HG03159 (cell line): ENCODE results near the gene SMG6.
"Not testable (repeated sequence)": the region's sequence is repeated elsewhere in the genome, so short reads cannot be mapped to it uniquely, and the experiment has no call there.

Experiments used
- ATAC-seq: cut with Tn5 transposase; IDR thresholded peaks from one replicate; pipeline ENCODE4 v1.9.1; 2021; ENCODE audit warnings: mild to moderate bottlenecking, moderate library complexity; ENCODE audit not compliant: unreplicated experiment

Gene SMG6

DNA sequence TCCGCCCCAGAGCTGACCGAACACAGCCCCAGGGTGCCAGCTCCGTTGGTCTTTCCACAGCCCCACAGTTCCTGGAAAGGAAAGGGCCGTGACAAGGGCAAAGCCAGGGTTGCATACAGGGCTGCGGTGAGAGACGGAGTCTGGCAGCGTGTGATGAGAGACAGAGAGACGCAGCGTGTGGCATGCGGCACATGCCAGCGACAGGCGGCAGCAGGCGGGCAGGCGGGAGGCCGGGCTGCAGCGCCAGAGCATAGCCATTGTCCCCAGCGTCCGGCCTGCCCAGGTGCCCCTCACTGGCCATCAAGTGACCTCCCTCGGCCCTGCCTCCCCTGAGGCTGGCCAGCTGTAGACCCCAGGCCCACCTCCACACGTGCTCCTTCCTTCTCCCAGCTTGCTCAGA, 287.1 kb downstream of the SMG6 start:
- no peak for ATAC-seq

DNA sequence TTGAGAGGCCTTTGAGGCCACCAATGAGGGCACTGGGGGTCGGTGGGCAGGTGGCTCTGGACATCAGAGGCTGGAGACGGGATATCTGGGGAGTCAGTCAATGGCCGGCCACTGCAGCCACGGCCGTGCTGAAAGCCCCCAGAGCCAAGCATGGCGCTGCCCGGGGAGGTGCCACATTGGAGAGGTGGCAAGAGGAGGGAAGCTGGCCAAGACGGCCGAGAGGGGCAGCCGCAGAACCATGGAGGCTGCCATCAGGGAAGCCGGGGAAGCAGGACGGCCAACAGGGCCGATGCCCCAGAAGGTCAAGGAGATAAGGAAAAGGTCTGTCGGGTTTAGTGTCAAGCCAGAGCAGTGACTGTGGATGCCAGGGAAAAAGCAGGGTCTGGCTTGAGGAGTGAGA, 288.3 kb downstream of the SMG6 start:
- ATAC-seq, result no peak

DNA sequence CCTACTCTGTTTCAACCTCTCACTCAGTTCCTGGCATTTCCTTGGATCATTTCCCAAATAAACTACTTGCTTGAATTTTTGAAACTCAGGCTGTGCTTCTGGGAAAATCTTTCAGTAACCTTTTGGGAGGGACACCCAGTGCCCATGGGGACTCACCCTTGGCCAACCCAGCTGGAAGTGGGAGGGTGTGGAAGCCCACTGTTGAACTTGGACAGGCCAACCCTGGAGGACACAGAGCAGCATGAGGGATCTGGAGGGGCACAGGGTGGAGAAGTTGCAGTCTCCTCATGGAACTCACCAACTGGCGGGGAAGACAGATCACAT, 289.6 kb downstream of the SMG6 start:
- ATAC-seq, result no peak

DNA sequence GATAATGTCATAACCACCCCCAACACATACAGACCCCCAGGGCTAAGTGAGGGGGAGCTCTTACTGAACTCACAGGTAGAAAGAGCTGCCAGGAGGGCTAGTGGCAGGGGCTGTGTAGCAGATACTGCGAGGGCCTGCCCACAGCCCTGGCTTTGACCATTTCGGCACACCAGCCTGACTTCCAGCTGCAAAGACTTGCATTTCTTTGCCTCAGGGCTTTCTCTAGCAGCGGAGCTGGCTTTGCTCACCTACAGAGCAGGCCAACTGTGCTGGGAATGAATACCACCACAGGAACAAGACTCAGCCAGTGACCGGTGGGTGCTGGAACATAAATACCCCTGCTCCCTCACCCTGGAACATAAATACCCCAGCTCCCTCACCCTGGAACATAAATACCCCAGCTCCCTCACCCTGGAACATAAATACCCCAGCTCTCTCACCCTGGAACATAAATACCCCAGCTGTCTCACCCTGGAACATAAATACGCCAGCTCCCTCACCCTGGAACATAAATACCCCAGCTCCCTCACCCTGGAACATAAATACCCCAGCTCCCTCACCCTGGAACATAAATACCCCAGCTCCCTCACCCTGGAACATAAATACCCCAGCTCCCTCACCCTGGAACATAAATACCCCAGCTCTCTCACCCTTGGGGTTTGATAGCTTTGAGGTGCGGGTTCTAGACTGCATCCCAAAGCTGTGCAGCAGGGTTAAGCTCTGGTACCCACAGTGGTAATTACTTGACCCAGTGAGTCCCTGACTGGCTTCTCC, 290.2 kb downstream of the SMG6 start:
- not testable (repeated sequence) for ATAC-seq

DNA sequence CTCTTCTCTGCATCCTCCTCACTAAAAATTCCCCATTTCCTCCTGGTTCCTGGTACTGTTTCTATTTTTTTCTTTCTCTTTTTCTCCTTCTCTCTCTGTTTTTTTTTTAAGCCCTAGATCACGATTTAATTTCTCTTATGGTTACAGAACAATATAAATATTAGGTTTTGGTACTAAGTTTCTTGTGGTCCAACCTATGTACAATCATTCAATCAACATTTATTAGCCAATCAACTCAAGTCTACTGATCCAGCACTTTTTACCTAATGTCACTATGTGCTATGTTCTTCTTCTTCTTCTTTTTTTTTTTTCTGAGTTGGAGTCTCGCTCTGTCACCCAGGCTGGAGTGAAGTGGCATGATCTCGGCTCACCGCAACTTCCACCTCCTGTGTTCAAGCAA, 291.1 kb downstream of the SMG6 start:
- no peak for ATAC-seq

DNA sequence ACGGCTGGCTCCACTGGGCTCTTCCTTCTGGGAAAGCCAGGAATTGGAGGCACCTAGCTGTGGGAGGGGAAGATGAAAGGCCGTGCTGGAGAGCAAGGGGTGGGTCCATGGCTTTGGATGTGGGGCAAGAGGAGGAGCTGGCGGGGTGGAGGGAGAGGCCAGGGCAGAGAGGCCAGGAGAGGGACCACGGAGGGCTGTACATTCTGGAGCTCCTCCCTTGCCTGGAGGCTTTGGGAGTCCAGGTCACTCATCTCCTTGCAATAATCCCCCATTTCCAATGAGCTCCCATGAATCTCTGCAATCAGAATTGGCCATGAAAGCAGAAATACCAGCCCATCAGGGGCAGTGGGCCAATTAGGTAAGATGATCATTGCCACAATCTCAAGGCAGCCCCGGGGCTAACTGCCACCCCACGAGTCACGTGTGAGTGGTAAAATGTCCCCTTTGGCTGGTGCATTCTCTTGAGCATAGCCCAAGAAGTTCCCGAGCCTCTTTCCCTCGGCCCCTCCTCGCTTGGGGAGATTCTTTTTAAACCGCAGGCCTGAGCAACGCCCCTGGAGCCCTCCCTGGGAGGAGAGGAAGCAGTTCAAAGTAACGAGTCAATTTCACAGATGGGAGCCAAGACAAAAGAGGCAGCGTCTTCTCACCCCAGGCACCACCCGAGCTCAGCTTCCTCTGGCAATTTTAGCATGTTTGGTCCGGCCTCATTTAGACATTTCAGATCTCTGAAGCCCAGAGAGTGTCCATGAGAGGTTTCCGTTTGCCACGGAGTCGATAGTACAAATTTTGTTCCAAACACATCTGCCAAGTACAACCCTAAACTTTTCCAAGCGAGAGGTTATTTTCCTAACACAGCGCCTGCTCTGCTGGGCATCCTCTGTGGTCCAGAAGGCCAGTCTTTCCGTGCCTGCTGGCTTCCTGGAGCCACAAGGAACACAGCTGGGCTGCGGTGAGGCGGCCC, 291.9 kb downstream of the SMG6 start:
- ATAC-seq, result no peak
